DOHH2 (cell line): Measurements from ENCODE around the gene ZNF229.

Experiments used
- CTCF ChIP-seq: fragments of 200-600 bp; sonication (generic); IDR thresholded peaks from one replicate; pipeline ENCODE4 v1.5.1; 2014; ENCODE audit warnings: antibody characterized with exemption, mild to moderate bottlenecking, low read depth, low read length; ENCODE audit not compliant: poor library complexity, severe bottlenecking
- EZH2phosphoT487 ChIP-seq: fragments of 200-600 bp; sonication (generic); IDR thresholded peaks from 2 replicates; pipeline ENCODE4 v1.6.1; 2017; ENCODE audit warnings: borderline replicate concordance, mild to moderate bottlenecking, antibody characterized with exemption, low read length, moderate library complexity, mixed read lengths

- TF ChIP-seq CTCF (no peak), EZH2phosphoT487 (no peak)
Measured at GRCh38 chr19:44455100-44455499, 6.8 kb upstream of the ZNF229 start.
